Measurements from ENCODE around the gene GOLGA6L9.
"Not testable (repeated sequence)": the region's sequence is repeated elsewhere in the genome, so short reads cannot be mapped to it uniquely, and the experiment has no call there.

GOLGA6L9 gene

GRCh38 chr15:82429693-82430092, at the start of gene GOLGA6L9:
GOLGA6L9 (plus strand) TSS chr15:82429816; CDS start chr15:82430080, 264 bp downstream.
- DNase-seq (ENCODE audit: low spot score), result peak; percentile 14

GRCh38 chr15:82381330-82381955, 48.2 kb upstream of the GOLGA6L9 start:
- not testable (repeated sequence) for DNase-seq (ENCODE audit: low spot score)

GRCh38 chr15:82387209-82387608, 42.4 kb upstream of the GOLGA6L9 start:
- DNase-seq (ENCODE audit: low spot score), result not testable (repeated sequence)

GRCh38 chr15:82390152-82390551, 39.5 kb upstream of the GOLGA6L9 start:
- not testable (repeated sequence) for DNase-seq (ENCODE audit: low spot score)

- not testable (repeated sequence) for DNase-seq (ENCODE audit: low spot score)
Observed at GRCh38 chr15:82392077-82392476, 37.5 kb upstream of the GOLGA6L9 start.

- DNase-seq (ENCODE audit: low spot score), result no peak
Observed at GRCh38 chr15:82393671-82394070, 35.9 kb upstream of the GOLGA6L9 start.

GRCh38 chr15:82395788-82396187, 33.8 kb upstream of the GOLGA6L9 start:
- not testable (repeated sequence) for DNase-seq (ENCODE audit: low spot score)

- no peak for DNase-seq (ENCODE audit: low spot score)
Observed at GRCh38 chr15:82397817-82398216, 31.8 kb upstream of the GOLGA6L9 start.

- no peak for DNase-seq (ENCODE audit: low spot score)
Observed at GRCh38 chr15:82398785-82399184, 30.8 kb upstream of the GOLGA6L9 start.

GRCh38 chr15:82399366-82400103, 30.1 kb upstream of the GOLGA6L9 start:
- DNase-seq (ENCODE audit: low spot score), result not testable (repeated sequence)

GRCh38 chr15:82401918-82402317, 27.7 kb upstream of the GOLGA6L9 start:
- not testable (repeated sequence) for DNase-seq (ENCODE audit: low spot score)

- not testable (repeated sequence) for DNase-seq (ENCODE audit: low spot score)
Observed at GRCh38 chr15:82402341-82402740, 27.3 kb upstream of the GOLGA6L9 start.

- DNase-seq (ENCODE audit: low spot score), result not testable (repeated sequence)
Observed at GRCh38 chr15:82406211-82406610, 23.4 kb upstream of the GOLGA6L9 start.

GRCh38 chr15:82410306-82410705, 19.3 kb upstream of the GOLGA6L9 start:
- DNase-seq (ENCODE audit: low spot score), result not testable (repeated sequence)

- DNase-seq (ENCODE audit: low spot score), result not testable (repeated sequence)
Observed at GRCh38 chr15:82411595-82411994, 18.0 kb upstream of the GOLGA6L9 start.

GRCh38 chr15:82414525-82415191, 15.0 kb upstream of the GOLGA6L9 start:
- not testable (repeated sequence) for DNase-seq (ENCODE audit: low spot score)

GRCh38 chr15:82420516-82420915, 9.1 kb upstream of the GOLGA6L9 start:
- DNase-seq (ENCODE audit: low spot score), result not testable (repeated sequence)

- DNase-seq (ENCODE audit: low spot score), result not testable (repeated sequence)
Observed at GRCh38 chr15:82420966-82421365, 8.7 kb upstream of the GOLGA6L9 start.

GRCh38 chr15:82427117-82427516, 2.5 kb upstream of the GOLGA6L9 start:
- not testable (repeated sequence) for DNase-seq (ENCODE audit: low spot score)

- not testable (repeated sequence) for DNase-seq (ENCODE audit: low spot score)
Observed at GRCh38 chr15:82445420-82445819, 15.8 kb downstream of the GOLGA6L9 start.

GRCh38 chr15:82457336-82457735, 27.7 kb downstream of the GOLGA6L9 start:
- DNase-seq (ENCODE audit: low spot score), result not testable (repeated sequence)

GRCh38 chr15:82465629-82466028, 36.0 kb downstream of the GOLGA6L9 start:
- DNase-seq (ENCODE audit: low spot score), result not testable (repeated sequence)

GRCh38 chr15:82468205-82468604, 38.6 kb downstream of the GOLGA6L9 start:
- not testable (repeated sequence) for DNase-seq (ENCODE audit: low spot score)

Measured in iPS-NIHi11 (cell line).